Heart right ventricle (tissue), 16 donors: Measurements from ENCODE around the gene BLTP3A. TPM values are rescaled to one million over a fixed set of nuclear protein-coding genes. Genes with fewer than 3 reads are reported as not detected.
"Not testable (repeated sequence)": the region's sequence is repeated elsewhere in the genome, so short reads cannot be mapped to it uniquely, and the experiment has no call there.

Experiments
- ATAC-seq, 8 donors: fragments of 200-7000 bp; cut with Tn5 transposase; one replicate each; pipeline ENCODE4 v1.9.1; 2020; ENCODE audit warnings: mild to moderate bottlenecking in 8 of 8, moderate library complexity in 8 of 8, moderate number of reproducible peaks in 1 of 8
- DNase-seq, 2 donors: peaks; one replicate each; pipeline ENCODE4 v3.0.0-alpha.2; 2020
- H3K27ac ChIP-seq, 10 donors: fragments of 200-600 bp; sonication (generic) in 2 of 10; one replicate each; pipeline versions ENCODE4 v1.5.0 to v1.8.0; 2020 to 2022; ENCODE audit warnings: mild to moderate bottlenecking in 3 of 10
- H3K27me3 ChIP-seq, 7 donors: fragments of 200-600 bp; one replicate each; pipeline ENCODE4 v1.8.0; 2021 to 2022; ENCODE audit warnings: mild to moderate bottlenecking in 2 of 7
- H3K36me3 ChIP-seq, 9 donors: fragments of 200-600 bp; sonication (generic) in 1 of 9; one replicate each; pipeline versions ENCODE4 v1.5.0 to v1.8.0; 2020 to 2022; ENCODE audit warnings: mild to moderate bottlenecking in 2 of 9
- H3K4me1 ChIP-seq, 9 donors: fragments of 200-600 bp; sonication (generic) in 1 of 9; one replicate each; pipeline versions ENCODE4 v1.5.0 to v1.8.0; 2020 to 2022; ENCODE audit warnings: mild to moderate bottlenecking in 4 of 9
- H3K4me3 ChIP-seq, 10 donors: fragments of 200-600 bp; sonication (generic) in 2 of 10; one replicate each; pipeline versions ENCODE4 v1.5.0 to v1.8.0; 2020 to 2022; ENCODE audit warnings: mild to moderate bottlenecking in 7 of 10, moderate library complexity in 2 of 10
- H3K9me3 ChIP-seq, 11 donors: fragments of 200-600 bp in 10 of 11; sonication (generic) in 2 of 11; one replicate each; pipeline versions ENCODE4 v1.5.0 to v1.8.0; 2013 to 2022; ENCODE audit warnings: mild to moderate bottlenecking in 2 of 11, control low read depth in 1 of 11, moderate library complexity in 1 of 11
- WGBS, 2 donors: extraction: QIAGEN DNeasy Blood & Tissue Kit; methylation state at CpG; one replicate each; pipeline ENCODE4 v1.1.7; 2013; ENCODE audit warnings: inconsistent platforms in 1 of 2; 5-methylcytosine and 5-hydroxymethylcytosine counted together
- intact Hi-C, 10 donors: fragments of 100-400 bp; cut with DNase I; formaldehyde crosslinking; loops; one replicate each; pipeline versions ENCODE4 v1.11.1 to v1.14.2; 2022
- polyA plus RNA-seq, 2 donors: library from polyadenylated mRNA; stranded (reverse); fragments of 200-250 nt; gene quantifications; one replicate each; pipeline ENCODE4 v1.2.3, GENCODE V29; 2013
- total RNA-seq, 10 donors: library from RNA; stranded (reverse); fragmentation: NEBNext Ultra II Directional in 3 of 10; extraction: Animal tissue kit (Norgen Biotek cat#: 25700) in 3 of 10; gene quantifications; one replicate each; pipeline versions ENCODE4 v1.2.1 to v1.2.4, GENCODE V29; 2021 to 2023
- TF ChIP-seq, protein P1 (sequence below), 9 donors: fragments of 200-600 bp; sonication (generic) in 2 of 9; IDR thresholded peaks; one replicate each; pipeline versions ENCODE4 v1.5.0 to v1.8.0; 2021 to 2022; ENCODE audit warnings: antibody characterized with exemption in 9 of 9, mild to moderate bottlenecking in 5 of 9, moderate library complexity in 1 of 9
- donor health status: Arrhythmogenic right ventricular cardiomyopathy.
- donor health status: ischemic (EF 13 %, LVEDD 7.1; RV severe dilation, severe dysfunction).
- donor health status: healthy with polysubstance abuse.
- donor health status: DM: no; HTN: yes; CAD: no.
- donor health status: DM: no; HTN: no; CAD: no.
- donor health status: ischemic (EF 25% LVEDD 6.9; RV normal size, moderate dysfunction).
- donor health status: ischemic (EF 25% LVEDD 5.7; RV mildly dilated, moderate dysfunction).
- donor health status: healthy.
- donor health status: DM: yes; HTN: yes; CAD: no.
- donor health status: Ischemic cardiomyopathy.
- donor health status: ischemic (EF 35%, LVEDD 5.7; RV mildly dilated, moderate dysfunction).
- donor health status: nonischemic (EF 11% LVEDD 7.7; RV severe dilation, severe dysfunction).
- donor health status: DM: yes; HTN: yes; CAD: no.
- donor health status: PGD.
- donor health status: ischemic (EF 29% LVEDD 5.4; RV normal size, mild dysfunction).
- donor health status: nonischemic (EF 23%, LVEDD 6.1; RV moderate dilation, normal function).

Gene BLTP3A
- total and polyA plus RNA-seq, 12 donors = 4.1 to 25.0 (median 21.0) TPM

DNA sequence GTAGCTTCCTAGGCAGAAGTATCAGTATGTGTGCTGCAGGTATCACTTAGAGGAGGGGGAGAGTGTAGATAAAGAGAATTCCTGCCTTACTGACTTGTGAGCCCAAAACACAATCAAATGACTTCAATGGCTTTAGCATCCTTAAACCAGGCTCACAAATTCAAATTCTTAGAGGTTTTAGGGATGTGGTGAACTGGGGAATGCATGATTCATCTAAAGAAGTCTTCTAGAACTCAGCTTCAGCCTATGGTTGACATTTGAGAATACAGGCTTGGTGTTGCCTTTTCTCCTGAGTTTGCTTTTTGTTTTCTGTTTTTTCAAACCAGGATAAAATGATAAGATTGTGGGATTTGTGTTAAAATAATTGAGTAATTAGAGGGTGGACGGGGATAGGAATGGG is 20.2 kb upstream of the BLTP3A start:
- no peak overlapping the region for H3K4me3 ChIP-seq
- no peaks in the 10 kb centered on the region for H3K27me3 ChIP-seq
- WGBS, 2 donors = 95 to 100% methylated on average over 1 of the region's 1 CpG
- H3K4me1 ChIP-seq = peaks cover 0 to 42% (median 11%) of the 10 kb centered on the region in 9 donors
- DNase-seq = no peak
- intact Hi-C loops = no loop called here
- H3K9me3 ChIP-seq = no peaks in the 10 kb centered on the region
- TF ChIP-seq, protein P1, sequence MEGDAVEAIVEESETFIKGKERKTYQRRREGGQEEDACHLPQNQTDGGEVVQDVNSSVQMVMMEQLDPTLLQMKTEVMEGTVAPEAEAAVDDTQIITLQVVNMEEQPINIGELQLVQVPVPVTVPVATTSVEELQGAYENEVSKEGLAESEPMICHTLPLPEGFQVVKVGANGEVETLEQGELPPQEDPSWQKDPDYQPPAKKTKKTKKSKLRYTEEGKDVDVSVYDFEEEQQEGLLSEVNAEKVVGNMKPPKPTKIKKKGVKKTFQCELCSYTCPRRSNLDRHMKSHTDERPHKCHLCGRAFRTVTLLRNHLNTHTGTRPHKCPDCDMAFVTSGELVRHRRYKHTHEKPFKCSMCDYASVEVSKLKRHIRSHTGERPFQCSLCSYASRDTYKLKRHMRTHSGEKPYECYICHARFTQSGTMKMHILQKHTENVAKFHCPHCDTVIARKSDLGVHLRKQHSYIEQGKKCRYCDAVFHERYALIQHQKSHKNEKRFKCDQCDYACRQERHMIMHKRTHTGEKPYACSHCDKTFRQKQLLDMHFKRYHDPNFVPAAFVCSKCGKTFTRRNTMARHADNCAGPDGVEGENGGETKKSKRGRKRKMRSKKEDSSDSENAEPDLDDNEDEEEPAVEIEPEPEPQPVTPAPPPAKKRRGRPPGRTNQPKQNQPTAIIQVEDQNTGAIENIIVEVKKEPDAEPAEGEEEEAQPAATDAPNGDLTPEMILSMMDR (IDR thresholded peaks at IDR 0.05) = no peak
- ATAC-seq = no peak
- H3K36me3 ChIP-seq = peaks cover 0 to 98% (median 63%) of the 10 kb centered on the region in 9 donors
- no peak overlapping the region for H3K27ac ChIP-seq

DNA sequence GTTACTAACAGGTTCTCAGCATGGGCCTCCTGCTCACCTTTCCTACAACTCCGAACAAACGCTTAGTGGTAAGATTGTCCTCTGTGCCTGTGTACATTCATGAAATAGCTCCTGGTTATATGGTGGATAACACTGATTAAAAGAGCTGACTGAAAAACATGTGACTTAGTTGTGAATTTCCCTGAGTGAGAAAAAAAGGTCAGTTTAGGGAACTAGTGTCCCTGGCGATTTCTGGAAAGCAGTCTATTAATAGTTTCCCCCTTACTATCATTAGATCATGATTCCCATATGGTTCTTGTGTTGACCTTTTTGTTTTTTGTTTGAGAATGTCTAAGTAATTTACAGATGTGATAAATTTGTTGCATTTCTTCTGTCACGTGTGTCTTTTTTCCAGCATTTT is 18.9 kb upstream of the BLTP3A start:
- ATAC-seq (peak in 6 of 8 donors; percentile 33 to 77 (median 51)), DNase-seq (no peak)
- peaks cover 0 to 94% (median 51%) of the 10 kb centered on the region in 9 donors for H3K36me3 ChIP-seq
- WGBS, 2 donors = 73% methylated on average over 4 of the region's 4 CpGs
- H3K4me3 ChIP-seq = no peak overlapping the region
- H3K9me3 ChIP-seq = no peaks in the 10 kb centered on the region
- TF ChIP-seq, protein P1 (IDR thresholded peaks at IDR 0.05) = no peak
- intact Hi-C loops = no loop called here
- peaks cover 0 to 42% (median 11%) of the 10 kb centered on the region in 9 donors for H3K4me1 ChIP-seq
- H3K27me3 ChIP-seq = no peaks in the 10 kb centered on the region
- peak overlapping the region in 8 of 10 donors; percentile 2 to 53 (median 28) for H3K27ac ChIP-seq

DNA sequence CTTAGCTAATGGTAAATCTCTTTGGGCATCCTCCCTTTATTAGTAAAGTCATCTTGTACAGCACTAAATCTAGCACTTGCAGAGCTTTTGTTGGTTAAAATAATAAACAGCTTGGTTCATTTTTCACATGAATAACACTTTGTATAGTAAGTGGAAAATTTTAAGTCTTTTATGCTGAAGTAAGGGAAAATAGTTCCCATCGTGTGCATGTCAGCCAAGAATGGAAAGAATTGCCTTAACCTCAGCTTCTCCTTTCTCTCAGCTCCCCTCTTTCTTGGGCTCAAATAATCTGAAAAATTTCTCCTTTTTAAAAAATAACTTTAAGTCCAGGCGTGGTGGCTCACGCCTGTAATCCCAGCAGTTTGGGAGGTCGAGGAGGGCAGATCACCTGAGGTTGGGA is 18.0 kb upstream of the BLTP3A start:
- Histone ChIP-seq H3K36me3 (peaks cover 0 to 90% (median 42%) of the 10 kb centered on the region in 9 donors), H3K4me1 (peaks cover 0 to 42% (median 11%) of the 10 kb centered on the region in 9 donors), H3K27ac (peak overlapping the region in 6 of 10 donors; percentile 6 to 67 (median 32)), H3K27me3 (no peaks in the 10 kb centered on the region), H3K9me3 (no peaks in the 10 kb centered on the region), H3K4me3 (no peak overlapping the region)
- 88 to 97% methylated on average over 4 of the region's 4 CpGs for WGBS, 2 donors
- DNase-seq = no peak
- intact Hi-C loops = no loop called here
- TF ChIP-seq, protein P1 (IDR thresholded peaks at IDR 0.05) = no peak
- peak in 4 of 8 donors; percentile 8 to 52 (median 38) for ATAC-seq

DNA sequence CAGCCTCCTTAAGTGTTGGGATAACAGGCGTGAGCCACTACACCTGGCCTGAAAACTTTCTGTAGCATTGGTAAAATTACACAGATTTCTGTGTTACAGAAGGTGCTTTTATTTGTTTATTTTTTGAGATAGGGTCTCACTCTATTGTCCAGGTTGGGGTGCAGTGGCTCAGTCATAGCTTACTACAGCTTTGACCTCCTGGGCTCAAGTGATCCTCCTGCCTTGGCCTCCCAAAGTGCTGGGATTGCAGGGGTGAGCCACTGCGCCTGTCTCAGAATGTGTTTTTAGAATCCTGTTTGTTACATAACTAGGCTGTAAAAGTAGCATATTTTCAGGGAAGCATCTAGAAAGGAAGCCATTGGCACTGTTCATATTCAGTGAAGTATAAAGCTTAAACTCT is 16.9 kb upstream of the BLTP3A start:
- Histone ChIP-seq H3K9me3 (no peaks in the 10 kb centered on the region), H3K27ac (peak overlapping the region in 1 of 10 donors; percentile 9), H3K27me3 (no peaks in the 10 kb centered on the region), H3K4me1 (peaks cover 0 to 42% (median 11%) of the 10 kb centered on the region in 9 donors), H3K4me3 (no peak overlapping the region), H3K36me3 (peaks cover 0 to 90% (median 33%) of the 10 kb centered on the region in 9 donors)
- TF ChIP-seq, protein P1 (IDR thresholded peaks at IDR 0.05) = no peak
- 98 to 100% methylated on average over 2 of the region's 2 CpGs for WGBS, 2 donors
- ATAC-seq (no peak), DNase-seq (no peak)
- intact Hi-C loops = no loop called here

DNA sequence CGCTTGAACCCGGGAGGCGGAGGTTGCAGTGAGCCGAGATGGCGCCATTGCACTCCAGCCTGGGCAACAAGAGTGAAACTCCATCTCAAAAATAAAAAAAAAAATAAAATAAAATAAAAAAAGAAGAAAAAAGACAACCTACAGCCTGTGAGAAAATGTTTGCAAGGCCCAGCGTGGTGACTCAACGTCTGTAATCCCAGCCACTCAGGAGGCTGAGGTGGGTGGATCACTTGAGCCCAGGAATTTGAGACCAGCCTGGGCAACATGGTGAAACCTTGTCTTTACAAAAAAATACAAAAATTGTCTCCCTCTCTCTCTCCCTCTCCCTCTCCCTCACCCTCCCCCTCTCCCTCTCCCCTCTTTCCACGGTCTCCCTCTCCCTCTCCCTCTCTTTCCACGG is 6.5 kb upstream of the BLTP3A start:
- WGBS, 2 donors = 93 to 94% methylated on average over 5 to 9 of the region's 9 CpGs
- DNase-seq, H3K27ac ChIP-seq, H3K27me3 ChIP-seq, H3K4me3 ChIP-seq, ATAC-seq, H3K36me3 ChIP-seq, intact Hi-C loops, H3K9me3 ChIP-seq, H3K4me1 ChIP-seq: not testable (repeated sequence)

DNA sequence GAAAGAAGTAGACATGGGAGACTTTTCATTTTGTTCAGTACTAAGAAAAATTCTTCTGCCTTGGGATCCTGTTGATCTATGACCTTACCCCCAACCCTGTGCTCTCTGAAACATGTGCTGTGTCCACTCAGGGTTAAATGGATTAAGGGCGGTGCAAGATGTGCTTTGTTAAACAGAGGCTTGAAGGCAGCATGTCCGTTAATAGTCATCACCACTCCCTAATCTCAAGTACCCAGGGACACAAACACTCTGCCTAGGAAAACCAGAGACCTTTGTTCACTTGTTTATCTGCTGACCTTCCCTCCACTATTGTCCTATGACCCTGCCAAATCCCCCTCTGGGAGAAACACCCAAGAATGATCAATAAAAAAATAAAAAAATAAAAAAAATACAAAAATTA is 4.7 kb upstream of the BLTP3A start:
- H3K4me3 ChIP-seq, H3K9me3 ChIP-seq, ATAC-seq, H3K27me3 ChIP-seq, intact Hi-C loops, H3K36me3 ChIP-seq, DNase-seq: not testable (repeated sequence)
- WGBS, 2 donors = 15 to 55% methylated on average over 1 to 2 of the region's 2 CpGs
- peak overlapping the region in 2 of 10 donors; percentile 57 to 59 for H3K27ac ChIP-seq
- peaks cover 0 to 13% (median 7%) of the 10 kb centered on the region in 9 donors for H3K4me1 ChIP-seq
